ENCODE data around the gene LINS1.

The LINS1 gene

GRCh38 chr15:100547961-100548360 lies 54.0 kb downstream of the LINS1 start:
- no peak for DNase-seq

- no peak for DNase-seq
These were observed 57.0 kb downstream of the LINS1 start for GRCh38 chr15:100544946-100545345.

GRCh38 chr15:100544338-100544841 lies 57.6 kb downstream of the LINS1 start:
- no peak for DNase-seq

GRCh38 chr15:100542290-100542689 lies 59.7 kb downstream of the LINS1 start:
- no peak for DNase-seq

- no peak for DNase-seq
These were observed 64.7 kb downstream of the LINS1 start for GRCh38 chr15:100537331-100537730.

- DNase-seq = no peak
These were observed 65.3 kb downstream of the LINS1 start for GRCh38 chr15:100536733-100537132.

GRCh38 chr15:100533886-100534285 lies 68.1 kb downstream of the LINS1 start:
- no peak for DNase-seq

GRCh38 chr15:100531823-100532327 lies 70.1 kb downstream of the LINS1 start:
- no peak for DNase-seq

GRCh38 chr15:100531204-100531603 lies 70.8 kb downstream of the LINS1 start:
- DNase-seq = no peak

- DNase-seq = no peak
These were observed 72.4 kb downstream of the LINS1 start for GRCh38 chr15:100529556-100529955.

- no peak for DNase-seq
These were observed 73.1 kb downstream of the LINS1 start, which contains the start of gene CERS3 for GRCh38 chr15:100528833-100529428. Gene CERS3 (minus strand): TSS chr15:100528950. CDS start chr15:100501849, 27,101 bp downstream.

- no peak for DNase-seq
These were observed 75.9 kb downstream of the LINS1 start for GRCh38 chr15:100526027-100526481.

GRCh38 chr15:100525436-100525835 lies 76.5 kb downstream of the LINS1 start:
- DNase-seq = no peak

- no peak for DNase-seq
These were observed 77.7 kb downstream of the LINS1 start for GRCh38 chr15:100524326-100524725.

- no peak for DNase-seq
These were observed 80.1 kb downstream of the LINS1 start for GRCh38 chr15:100521907-100522306.

- DNase-seq = no peak
These were observed 81.7 kb downstream of the LINS1 start for GRCh38 chr15:100520132-100520921.

- DNase-seq = no peak
These were observed 84.1 kb downstream of the LINS1 start for GRCh38 chr15:100517846-100518245.

Measured in stimulated activated CD4-positive, alpha-beta T cell treated with anti-CD3 and anti-CD28 coated beads, Interleukin-4, amount 100 ng/mL, for 24 hours (primary cell).